Cardiac fibroblast (primary cell): ENCODE measurements around the gene ZDHHC3.

Source experiments
- DNase-seq, 2 donors: peaks; one replicate each; pipeline versions ENCODE4 v3.0.0 to v3.0.0-alpha.2; 2010; ENCODE audit warnings: low read depth in 2 of 2
- H3K4me3 ChIP-seq, 2 donors: replicated peaks in 1 of 2; 1 replicate in 1 of 2; 2 replicates in 1 of 2; pipeline ENCODE4 v1.5.1; 2011; ENCODE audit warnings: low read depth in 2 of 2, low read length in 2 of 2, mild to moderate bottlenecking in 2 of 2, moderate library complexity in 1 of 2
- TF ChIP-seq, protein P1 (sequence below): IDR thresholded peaks from one replicate; pipeline ENCODE4 v1.5.1; 2011; ENCODE audit warnings: low read depth, mild to moderate bottlenecking, low read length, inconsistent platforms

Gene ZDHHC3

DNA sequence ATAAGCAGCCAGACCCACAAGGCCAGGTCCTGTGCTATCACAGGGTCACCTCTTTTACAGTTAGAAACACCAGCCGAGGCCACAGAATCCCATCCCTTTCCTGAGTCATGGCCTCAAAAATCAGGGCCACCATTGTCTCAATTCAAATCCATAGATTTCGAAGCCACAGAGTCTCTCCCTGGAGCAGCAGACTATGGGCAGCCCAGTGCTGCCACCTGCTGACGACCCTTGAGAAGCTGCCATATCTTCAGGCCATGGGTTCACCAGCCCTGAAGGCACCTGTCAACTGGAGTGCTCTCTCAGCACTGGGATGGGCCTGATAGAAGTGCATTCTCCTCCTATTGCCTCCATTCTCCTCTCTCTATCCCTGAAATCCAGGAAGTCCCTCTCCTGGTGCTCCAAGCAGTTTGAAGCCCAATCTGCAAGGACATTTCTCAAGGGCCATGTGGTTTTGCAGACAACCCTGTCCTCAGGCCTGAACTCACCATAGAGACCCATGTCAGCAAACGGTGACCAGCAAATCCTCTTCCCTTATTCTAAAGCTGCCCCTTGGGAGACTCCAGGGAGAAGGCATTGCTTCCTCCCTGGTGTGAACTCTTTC is 62.0 kb downstream of the ZDHHC3 start:
- no peak overlapping the region for H3K4me3 ChIP-seq
- TF ChIP-seq, protein P1, sequence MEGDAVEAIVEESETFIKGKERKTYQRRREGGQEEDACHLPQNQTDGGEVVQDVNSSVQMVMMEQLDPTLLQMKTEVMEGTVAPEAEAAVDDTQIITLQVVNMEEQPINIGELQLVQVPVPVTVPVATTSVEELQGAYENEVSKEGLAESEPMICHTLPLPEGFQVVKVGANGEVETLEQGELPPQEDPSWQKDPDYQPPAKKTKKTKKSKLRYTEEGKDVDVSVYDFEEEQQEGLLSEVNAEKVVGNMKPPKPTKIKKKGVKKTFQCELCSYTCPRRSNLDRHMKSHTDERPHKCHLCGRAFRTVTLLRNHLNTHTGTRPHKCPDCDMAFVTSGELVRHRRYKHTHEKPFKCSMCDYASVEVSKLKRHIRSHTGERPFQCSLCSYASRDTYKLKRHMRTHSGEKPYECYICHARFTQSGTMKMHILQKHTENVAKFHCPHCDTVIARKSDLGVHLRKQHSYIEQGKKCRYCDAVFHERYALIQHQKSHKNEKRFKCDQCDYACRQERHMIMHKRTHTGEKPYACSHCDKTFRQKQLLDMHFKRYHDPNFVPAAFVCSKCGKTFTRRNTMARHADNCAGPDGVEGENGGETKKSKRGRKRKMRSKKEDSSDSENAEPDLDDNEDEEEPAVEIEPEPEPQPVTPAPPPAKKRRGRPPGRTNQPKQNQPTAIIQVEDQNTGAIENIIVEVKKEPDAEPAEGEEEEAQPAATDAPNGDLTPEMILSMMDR, result peak; percentile 88
- DNase-seq, result peak; percentile 77 to 81

GRCh38 chr3:44910693-44911092 is 65.3 kb downstream of the ZDHHC3 start:
- no peak for DNase-seq
- H3K4me3 ChIP-seq, result no peak overlapping the region
- TF ChIP-seq, protein P1, result no peak

- no peak for DNase-seq
- TF ChIP-seq, protein P1, result no peak
Observed at GRCh38 chr3:44909063-44909462, 66.9 kb downstream of the ZDHHC3 start.

GRCh38 chr3:44907612-44908011 is 68.4 kb downstream of the ZDHHC3 start:
- DNase-seq, result no peak
- H3K4me3 ChIP-seq, result no peak overlapping the region
- TF ChIP-seq, protein P1, result no peak

More at GRCh38 chr3:44909063-44909462, 66.9 kb downstream of the ZDHHC3 start:
- H3K4me3 ChIP-seq, result no peak overlapping the region

- TF ChIP-seq, protein P1, result no peak
Observed at GRCh38 chr3:44906997-44907396, 69.0 kb downstream of the ZDHHC3 start.

GRCh38 chr3:44905446-44906157 is 70.4 kb downstream of the ZDHHC3 start:
- DNase-seq, result no peak
- TF ChIP-seq, protein P1, result no peak
- H3K4me3 ChIP-seq, result no peak overlapping the region

More at GRCh38 chr3:44906997-44907396, 69.0 kb downstream of the ZDHHC3 start:
- no peak overlapping the region for H3K4me3 ChIP-seq
- DNase-seq, result peak in 1 of 2 donors; percentile 38
